ENCODE data around the gene CHRND. TPM values are rescaled to one million over a fixed set of nuclear protein-coding genes. Genes with fewer than 3 reads are reported as not detected.

CHRND gene
- total RNA-seq, 1 donor from 2014 or later: not detected

DNA sequence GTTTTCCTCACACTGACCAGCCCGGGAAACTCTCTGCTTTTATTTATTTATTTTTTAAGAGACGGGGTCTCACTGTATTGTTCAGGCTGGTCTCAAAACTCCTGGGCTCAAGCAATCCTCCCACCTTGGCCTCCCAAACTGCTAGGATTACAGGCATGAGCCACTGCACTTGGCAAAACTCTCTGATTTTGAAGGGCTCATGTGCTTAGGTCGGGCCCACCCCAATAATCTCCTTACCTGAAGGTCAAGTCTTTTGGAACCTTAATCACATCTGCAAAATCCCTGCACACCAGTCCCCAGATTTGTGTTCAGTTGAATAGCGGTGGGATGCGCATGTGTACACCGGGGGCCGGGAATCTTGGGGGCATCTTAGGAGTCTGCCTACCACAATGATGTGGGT, 30.7 kb upstream of the CHRND start:
- Histone ChIP-seq H3K4me1 (no peaks in the 10 kb centered on the region), H3K9me3 (no peaks in the 10 kb centered on the region), H3K36me3 (no peaks in the 10 kb centered on the region), H3K4me3 (no peak overlapping the region), H3K27ac (no peak overlapping the region), H3K27me3 (no peaks in the 10 kb centered on the region)
- intact Hi-C loops (cut with DNase I): no loop called here
- TF ChIP-seq, protein P1, sequence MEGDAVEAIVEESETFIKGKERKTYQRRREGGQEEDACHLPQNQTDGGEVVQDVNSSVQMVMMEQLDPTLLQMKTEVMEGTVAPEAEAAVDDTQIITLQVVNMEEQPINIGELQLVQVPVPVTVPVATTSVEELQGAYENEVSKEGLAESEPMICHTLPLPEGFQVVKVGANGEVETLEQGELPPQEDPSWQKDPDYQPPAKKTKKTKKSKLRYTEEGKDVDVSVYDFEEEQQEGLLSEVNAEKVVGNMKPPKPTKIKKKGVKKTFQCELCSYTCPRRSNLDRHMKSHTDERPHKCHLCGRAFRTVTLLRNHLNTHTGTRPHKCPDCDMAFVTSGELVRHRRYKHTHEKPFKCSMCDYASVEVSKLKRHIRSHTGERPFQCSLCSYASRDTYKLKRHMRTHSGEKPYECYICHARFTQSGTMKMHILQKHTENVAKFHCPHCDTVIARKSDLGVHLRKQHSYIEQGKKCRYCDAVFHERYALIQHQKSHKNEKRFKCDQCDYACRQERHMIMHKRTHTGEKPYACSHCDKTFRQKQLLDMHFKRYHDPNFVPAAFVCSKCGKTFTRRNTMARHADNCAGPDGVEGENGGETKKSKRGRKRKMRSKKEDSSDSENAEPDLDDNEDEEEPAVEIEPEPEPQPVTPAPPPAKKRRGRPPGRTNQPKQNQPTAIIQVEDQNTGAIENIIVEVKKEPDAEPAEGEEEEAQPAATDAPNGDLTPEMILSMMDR (IDR thresholded peaks at IDR 0.05): no peak
- DNase-seq (ENCODE audit: low spot score in 2 of 2): no peak

DNA sequence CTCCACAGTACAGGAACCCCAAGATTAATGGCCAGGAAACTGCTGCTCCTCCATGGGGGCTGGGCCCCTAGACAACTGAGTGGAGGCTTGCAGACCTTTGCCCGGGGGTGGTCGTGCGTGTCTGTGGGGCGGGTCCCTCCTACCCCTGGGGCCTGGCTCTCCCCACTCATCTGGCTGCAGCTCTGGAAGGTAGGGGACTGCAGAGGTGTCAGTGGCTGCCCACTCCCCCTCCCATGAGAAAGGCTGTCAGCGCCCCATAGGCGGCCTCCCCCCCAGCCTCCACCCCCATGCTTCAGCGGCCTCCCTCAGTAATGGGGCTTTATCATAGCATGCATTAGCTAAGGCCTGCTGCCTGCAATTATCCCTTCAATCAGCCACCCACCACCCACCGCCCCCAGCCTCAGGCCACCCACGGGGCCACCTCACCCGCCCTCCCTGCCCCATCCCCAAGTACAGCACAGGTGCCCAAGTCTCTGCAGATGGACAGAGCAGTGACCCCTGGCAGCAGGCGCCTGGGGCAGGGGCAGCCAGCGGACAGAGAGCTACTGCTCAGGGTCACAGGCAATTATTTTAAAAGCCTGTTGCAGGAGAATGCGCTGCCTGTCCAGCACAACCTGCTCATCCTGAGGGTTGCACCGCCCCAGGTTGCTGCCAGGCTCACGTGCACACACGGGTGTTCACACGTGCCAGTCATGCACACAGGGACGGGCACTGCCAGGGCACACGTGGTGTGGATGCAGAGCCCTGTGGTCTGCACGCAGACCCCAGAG, 29.3 kb upstream of the CHRND start:
- Histone ChIP-seq H3K27ac (no peak overlapping the region), H3K9me3 (no peaks in the 10 kb centered on the region), H3K4me3 (no peak overlapping the region), H3K27me3 (no peaks in the 10 kb centered on the region), H3K4me1 (no peaks in the 10 kb centered on the region), H3K36me3 (no peaks in the 10 kb centered on the region)
- no peak for DNase-seq (ENCODE audit: low spot score in 2 of 2)
- intact Hi-C loops (cut with DNase I): no loop called here
- TF ChIP-seq, protein P1 (IDR thresholded peaks at IDR 0.05): no peak

DNA sequence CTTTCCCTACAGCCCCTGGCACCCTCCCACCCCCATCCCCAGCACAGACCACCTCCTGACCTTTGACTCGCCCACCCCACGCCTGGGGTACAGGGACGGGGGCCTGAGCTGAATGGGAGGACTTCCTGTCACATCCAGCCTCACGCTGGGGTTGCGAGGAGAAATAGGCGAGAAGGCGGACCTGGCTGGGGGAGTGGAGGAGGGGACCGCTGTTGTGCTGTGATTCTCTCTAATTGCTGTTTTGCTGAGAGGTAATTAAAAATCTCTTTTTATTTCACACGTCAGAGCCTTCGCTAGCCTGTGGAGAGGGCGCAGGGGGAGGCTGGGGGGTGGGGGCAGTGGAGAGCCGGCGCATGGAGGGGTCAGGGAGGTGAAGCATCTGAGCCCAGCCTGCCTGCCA, 28.6 kb upstream of the CHRND start:
- Histone ChIP-seq H3K4me1 (no peaks in the 10 kb centered on the region), H3K27me3 (no peaks in the 10 kb centered on the region), H3K4me3 (no peak overlapping the region), H3K9me3 (no peaks in the 10 kb centered on the region), H3K36me3 (no peaks in the 10 kb centered on the region), H3K27ac (no peak overlapping the region)
- TF ChIP-seq, protein P1 (IDR thresholded peaks at IDR 0.05): no peak
- intact Hi-C loops (cut with DNase I): no loop called here
- no peak for DNase-seq (ENCODE audit: low spot score in 2 of 2)

DNA sequence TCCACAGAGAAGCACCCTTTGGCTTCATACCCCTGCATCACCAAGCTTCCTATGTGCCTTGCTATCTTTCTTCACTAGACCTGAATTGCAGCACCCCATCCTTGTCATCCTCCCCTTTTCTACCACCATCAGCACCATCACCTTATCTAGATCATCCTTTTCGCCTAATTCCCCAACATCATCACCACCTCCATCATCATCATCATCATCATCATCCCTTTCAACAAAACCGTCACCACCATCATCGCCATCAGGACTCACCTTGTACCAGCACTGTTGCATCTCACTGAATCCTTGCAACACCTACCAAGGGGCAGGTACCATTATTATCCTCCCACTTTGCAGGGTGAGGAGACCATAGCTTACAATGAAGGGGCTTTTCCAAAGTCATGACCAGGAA, 27.5 kb upstream of the CHRND start:
- TF ChIP-seq, protein P1 (IDR thresholded peaks at IDR 0.05): no peak
- intact Hi-C loops (cut with DNase I): no loop called here
- no peak for DNase-seq (ENCODE audit: low spot score in 2 of 2)
- H3K36me3 ChIP-seq: no peaks in the 10 kb centered on the region
- no peaks in the 10 kb centered on the region for H3K27me3 ChIP-seq
- H3K9me3 ChIP-seq: no peaks in the 10 kb centered on the region
- peaks cover 3 to 6% of the 10 kb centered on the region in 2 donors for H3K4me1 ChIP-seq
- no peak overlapping the region for H3K4me3 ChIP-seq
- no peak overlapping the region for H3K27ac ChIP-seq

DNA sequence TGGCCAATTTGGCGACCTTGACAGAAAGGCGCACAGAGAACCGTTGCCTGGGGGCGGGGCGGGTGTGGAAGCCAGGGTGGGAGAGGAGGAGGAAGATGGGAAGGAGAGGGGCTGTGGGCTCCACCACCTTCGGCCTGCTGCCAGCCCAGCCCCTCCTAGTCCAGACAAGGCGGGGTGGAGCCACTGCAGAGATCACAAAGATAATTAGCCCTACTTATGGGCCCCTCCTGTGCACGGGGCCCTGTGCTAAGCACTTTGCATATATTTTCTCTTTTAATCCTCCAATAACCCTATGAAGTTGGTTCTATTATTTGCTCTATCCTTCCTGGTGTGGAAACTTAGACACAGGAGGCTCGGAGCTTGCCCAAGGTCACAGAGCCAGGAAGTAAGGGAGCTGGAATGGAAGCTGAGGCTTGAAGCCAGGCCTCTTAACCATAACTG, 24.6 kb upstream of the CHRND start:
- Histone ChIP-seq H3K27ac (no peak overlapping the region), H3K27me3 (no peaks in the 10 kb centered on the region), H3K4me1 (peaks cover 4 to 7% of the 10 kb centered on the region in 2 donors), H3K9me3 (no peaks in the 10 kb centered on the region), H3K36me3 (no peaks in the 10 kb centered on the region), H3K4me3 (no peak overlapping the region)
- intact Hi-C loops (cut with DNase I): no loop called here
- TF ChIP-seq, protein P1 (IDR thresholded peaks at IDR 0.05): no peak
- no peak for DNase-seq (ENCODE audit: low spot score in 2 of 2)

All from ascending aorta (tissue), 2 donors.